ENCODE data around the gene IKZF1.

- TF ChIP-seq, protein P1, sequence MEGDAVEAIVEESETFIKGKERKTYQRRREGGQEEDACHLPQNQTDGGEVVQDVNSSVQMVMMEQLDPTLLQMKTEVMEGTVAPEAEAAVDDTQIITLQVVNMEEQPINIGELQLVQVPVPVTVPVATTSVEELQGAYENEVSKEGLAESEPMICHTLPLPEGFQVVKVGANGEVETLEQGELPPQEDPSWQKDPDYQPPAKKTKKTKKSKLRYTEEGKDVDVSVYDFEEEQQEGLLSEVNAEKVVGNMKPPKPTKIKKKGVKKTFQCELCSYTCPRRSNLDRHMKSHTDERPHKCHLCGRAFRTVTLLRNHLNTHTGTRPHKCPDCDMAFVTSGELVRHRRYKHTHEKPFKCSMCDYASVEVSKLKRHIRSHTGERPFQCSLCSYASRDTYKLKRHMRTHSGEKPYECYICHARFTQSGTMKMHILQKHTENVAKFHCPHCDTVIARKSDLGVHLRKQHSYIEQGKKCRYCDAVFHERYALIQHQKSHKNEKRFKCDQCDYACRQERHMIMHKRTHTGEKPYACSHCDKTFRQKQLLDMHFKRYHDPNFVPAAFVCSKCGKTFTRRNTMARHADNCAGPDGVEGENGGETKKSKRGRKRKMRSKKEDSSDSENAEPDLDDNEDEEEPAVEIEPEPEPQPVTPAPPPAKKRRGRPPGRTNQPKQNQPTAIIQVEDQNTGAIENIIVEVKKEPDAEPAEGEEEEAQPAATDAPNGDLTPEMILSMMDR (conservative IDR thresholded peaks at IDR 0.05 in 1 of 2, IDR thresholded peaks at IDR 0.05 in 1 of 2; ENCODE audit: extremely low read depth in 1 of 2, insufficient read depth in 1 of 2, low read depth in 1 of 2, low read length in 2 of 2): no peak
- no peak for TF ChIP-seq EZH2 (IDR thresholded peaks at IDR 0.05; ENCODE audit: borderline replicate concordance, low read length)
These were observed 102.4 kb downstream of the IKZF1 start for GRCh38 chr7:50406935-50407334.
